ENCODE measurements around the gene EIF2B5.
"Not testable (repeated sequence)": the region's sequence is repeated elsewhere in the genome, so short reads cannot be mapped to it uniquely, and the experiment has no call there.

EIF2B5 gene

GRCh38 chr3:184110316-184110725 is 24.8 kb upstream of the EIF2B5 start:
- no peaks in the 10 kb centered on the region for H3K9me3 ChIP-seq (ENCODE audit: insufficient read depth, low read length)
- TF ChIP-seq ZNF274 (IDR thresholded peaks at IDR 0.05; ENCODE audit: low read depth, low read length) = no peak
- no peak for TF ChIP-seq YY1 (IDR thresholded peaks at IDR 0.05; ENCODE audit: insufficient read depth, insufficient read length)
- TF ChIP-seq SUZ12 (IDR thresholded peaks at IDR 0.05; ENCODE audit: extremely low read depth, insufficient read depth, insufficient read length) = no peak
- H3K36me3 ChIP-seq (ENCODE audit: insufficient read depth, insufficient read length, low read length) = no peaks in the 10 kb centered on the region
- DNase-seq (ENCODE audit: low read depth, low spot score) = no peak
- H3K9ac ChIP-seq (ENCODE audit: insufficient read length, low read depth) = no peak overlapping the region
- H3K4me1 ChIP-seq (ENCODE audit: insufficient read depth, insufficient read length) = no peaks in the 10 kb centered on the region
- H3K4me3 ChIP-seq (ENCODE audit: insufficient read length, low read depth) = no peak overlapping the region
- H3K27me3 ChIP-seq (ENCODE audit: insufficient read depth, insufficient read length) = no peaks in the 10 kb centered on the region

- H3K36me3 ChIP-seq (ENCODE audit: insufficient read depth, insufficient read length, low read length) = no peaks in the 10 kb centered on the region
- DNase-seq (ENCODE audit: low read depth, low spot score) = no peak
- no peak overlapping the region for H3K4me3 ChIP-seq (ENCODE audit: insufficient read length, low read depth)
- TF ChIP-seq ZNF274 (IDR thresholded peaks at IDR 0.05; ENCODE audit: low read depth, low read length) (no peak), SUZ12 (IDR thresholded peaks at IDR 0.05; ENCODE audit: extremely low read depth, insufficient read depth, insufficient read length) (no peak), YY1 (IDR thresholded peaks at IDR 0.05; ENCODE audit: insufficient read depth, insufficient read length) (no peak)
- H3K9ac ChIP-seq (ENCODE audit: insufficient read length, low read depth) = no peak overlapping the region
- H3K27me3 ChIP-seq (ENCODE audit: insufficient read depth, insufficient read length) = no peaks in the 10 kb centered on the region
- no peaks in the 10 kb centered on the region for H3K9me3 ChIP-seq (ENCODE audit: insufficient read depth, low read length)
- H3K4me1 ChIP-seq (ENCODE audit: insufficient read depth, insufficient read length) = no peaks in the 10 kb centered on the region
These were observed 19.1 kb upstream of the EIF2B5 start for GRCh38 chr3:184116017-184116416.

- no peak for DNase-seq (ENCODE audit: low read depth, low spot score)
- no peaks in the 10 kb centered on the region for H3K9me3 ChIP-seq (ENCODE audit: insufficient read depth, low read length)
- TF ChIP-seq ZNF274 (IDR thresholded peaks at IDR 0.05; ENCODE audit: low read depth, low read length) (no peak), SUZ12 (IDR thresholded peaks at IDR 0.05; ENCODE audit: extremely low read depth, insufficient read depth, insufficient read length) (no peak), YY1 (IDR thresholded peaks at IDR 0.05; ENCODE audit: insufficient read depth, insufficient read length) (no peak)
- no peak overlapping the region for H3K9ac ChIP-seq (ENCODE audit: insufficient read length, low read depth)
- no peak overlapping the region for H3K4me3 ChIP-seq (ENCODE audit: insufficient read length, low read depth)
- no peaks in the 10 kb centered on the region for H3K36me3 ChIP-seq (ENCODE audit: insufficient read depth, insufficient read length, low read length)
- no peaks in the 10 kb centered on the region for H3K4me1 ChIP-seq (ENCODE audit: insufficient read depth, insufficient read length)
- no peaks in the 10 kb centered on the region for H3K27me3 ChIP-seq (ENCODE audit: insufficient read depth, insufficient read length)
These were observed 17.5 kb upstream of the EIF2B5 start for GRCh38 chr3:184117636-184118035.

GRCh38 chr3:184121031-184121430 is 14.1 kb upstream of the EIF2B5 start:
- not testable (repeated sequence) for H3K4me3 ChIP-seq (ENCODE audit: insufficient read length, low read depth); DNase-seq (ENCODE audit: low read depth, low spot score); H3K36me3 ChIP-seq (ENCODE audit: insufficient read depth, insufficient read length, low read length); H3K9me3 ChIP-seq (ENCODE audit: insufficient read depth, low read length); H3K9ac ChIP-seq (ENCODE audit: insufficient read length, low read depth); H3K27me3 ChIP-seq (ENCODE audit: insufficient read depth, insufficient read length); H3K4me1 ChIP-seq (ENCODE audit: insufficient read depth, insufficient read length)

GRCh38 chr3:184126006-184126405 is 9.2 kb upstream of the EIF2B5 start:
- Histone ChIP-seq H3K9me3 (ENCODE audit: insufficient read depth, low read length) (no peaks in the 10 kb centered on the region), H3K4me1 (ENCODE audit: insufficient read depth, insufficient read length) (no peaks in the 10 kb centered on the region), H3K27me3 (ENCODE audit: insufficient read depth, insufficient read length) (no peaks in the 10 kb centered on the region), H3K36me3 (ENCODE audit: insufficient read depth, insufficient read length, low read length) (no peaks in the 10 kb centered on the region), H3K4me3 (ENCODE audit: insufficient read length, low read depth) (no peak overlapping the region), H3K9ac (ENCODE audit: insufficient read length, low read depth) (no peak overlapping the region)
- DNase-seq (ENCODE audit: low read depth, low spot score) = no peak
- TF ChIP-seq SUZ12 (IDR thresholded peaks at IDR 0.05; ENCODE audit: extremely low read depth, insufficient read depth, insufficient read length) (no peak), ZNF274 (IDR thresholded peaks at IDR 0.05; ENCODE audit: low read depth, low read length) (no peak), YY1 (IDR thresholded peaks at IDR 0.05; ENCODE audit: insufficient read depth, insufficient read length) (no peak)

GRCh38 chr3:184129012-184129411 is 6.1 kb upstream of the EIF2B5 start:
- no peaks in the 10 kb centered on the region for H3K36me3 ChIP-seq (ENCODE audit: insufficient read depth, insufficient read length, low read length)
- TF ChIP-seq ZNF274 (IDR thresholded peaks at IDR 0.05; ENCODE audit: low read depth, low read length) = no peak
- TF ChIP-seq SUZ12 (IDR thresholded peaks at IDR 0.05; ENCODE audit: extremely low read depth, insufficient read depth, insufficient read length) = no peak
- TF ChIP-seq YY1 (IDR thresholded peaks at IDR 0.05; ENCODE audit: insufficient read depth, insufficient read length) = no peak
- DNase-seq (ENCODE audit: low read depth, low spot score) = no peak
- H3K4me3 ChIP-seq (ENCODE audit: insufficient read length, low read depth) = no peak overlapping the region
- H3K9ac ChIP-seq (ENCODE audit: insufficient read length, low read depth) = no peak overlapping the region
- no peaks in the 10 kb centered on the region for H3K4me1 ChIP-seq (ENCODE audit: insufficient read depth, insufficient read length)
- H3K27me3 ChIP-seq (ENCODE audit: insufficient read depth, insufficient read length) = no peaks in the 10 kb centered on the region
- no peaks in the 10 kb centered on the region for H3K9me3 ChIP-seq (ENCODE audit: insufficient read depth, low read length)

GRCh38 chr3:184132945-184133344 is 2.2 kb upstream of the EIF2B5 start:
- Histone ChIP-seq H3K4me1 (ENCODE audit: insufficient read depth, insufficient read length) (no peaks in the 10 kb centered on the region), H3K36me3 (ENCODE audit: insufficient read depth, insufficient read length, low read length) (peaks cover 10% of the 10 kb centered on the region), H3K9ac (ENCODE audit: insufficient read length, low read depth) (no peak overlapping the region), H3K27me3 (ENCODE audit: insufficient read depth, insufficient read length) (no peaks in the 10 kb centered on the region), H3K4me3 (ENCODE audit: insufficient read length, low read depth) (no peak overlapping the region), H3K9me3 (ENCODE audit: insufficient read depth, low read length) (no peaks in the 10 kb centered on the region)
- TF ChIP-seq SUZ12 (IDR thresholded peaks at IDR 0.05; ENCODE audit: extremely low read depth, insufficient read depth, insufficient read length) (no peak), YY1 (IDR thresholded peaks at IDR 0.05; ENCODE audit: insufficient read depth, insufficient read length) (no peak), ZNF274 (IDR thresholded peaks at IDR 0.05; ENCODE audit: low read depth, low read length) (no peak)
- DNase-seq (ENCODE audit: low read depth, low spot score) = no peak

All from NT2/D1 (cell line).